Tibial nerve (tissue), 4 donors: ENCODE data around the gene WFDC9. TPM values are rescaled to one million over a fixed set of nuclear protein-coding genes. Genes with fewer than 3 reads are reported as not detected.
"Not testable (repeated sequence)": the region's sequence is repeated elsewhere in the genome, so short reads cannot be mapped to it uniquely, and the experiment has no call there.

Experiments used
- DNase-seq, 2 donors: peaks; one replicate each; pipeline ENCODE4 v3.0.0-alpha.2; 2019; ENCODE audit warnings: low spot score in 2 of 2
- H3K27ac ChIP-seq, 4 donors: fragments of 200-600 bp; sonication (generic) in 3 of 4; one replicate each; pipeline ENCODE4 v1.5.1; 2017 to 2019; ENCODE audit warnings: mild to moderate bottlenecking in 1 of 4
- H3K27me3 ChIP-seq, 2 donors: fragments of 200-600 bp; sonication (generic) in 1 of 2; one replicate each; pipeline versions ENCODE4 v1.5.1 to v1.6.0; 2017 to 2019
- H3K36me3 ChIP-seq, 3 donors: fragments of 200-600 bp; sonication (generic); one replicate each; pipeline ENCODE4 v1.5.1; 2018 to 2019
- H3K4me1 ChIP-seq, 4 donors: fragments of 200-600 bp; sonication (generic) in 3 of 4; one replicate each; pipeline ENCODE4 v1.5.1; 2017 to 2019
- H3K4me3 ChIP-seq, 4 donors: fragments of 200-600 bp; sonication (generic) in 3 of 4; one replicate each; pipeline ENCODE4 v1.5.1; 2017 to 2019; ENCODE audit warnings: mild to moderate bottlenecking in 1 of 4, moderate library complexity in 1 of 4
- H3K9me3 ChIP-seq, 4 donors: fragments of 200-600 bp; sonication (generic) in 3 of 4; one replicate each; pipeline ENCODE4 v1.5.1; 2017 to 2019
- EP300 ChIP-seq, 2 donors: sonication (generic); formaldehyde crosslinking; IDR thresholded peaks; one replicate each; pipeline ENCODE4 v1.6.1; 2017; ENCODE audit warnings: antibody characterized with exemption in 2 of 2, mild to moderate bottlenecking in 1 of 2
- POLR2A ChIP-seq, 2 donors: fragments of 450-650 bp; IDR thresholded peaks; one replicate each; pipeline ENCODE4 v1.6.1; 2017; ENCODE audit warnings: antibody characterized with exemption in 2 of 2, mild to moderate bottlenecking in 2 of 2, moderate library complexity in 2 of 2
- WGBS, 2 donors: methylation state at CpG; one replicate each; pipeline ENCODE4 v1.1.5; 2018; 5-methylcytosine and 5-hydroxymethylcytosine counted together
- total RNA-seq, 4 donors: library from RNA; depleted of rRNA; stranded (reverse); fragments of >200 nt; gene quantifications; one replicate each; pipeline ENCODE4 v1.1.0, GENCODE V29; 2016
- TF ChIP-seq, protein P1 (sequence below), 5 experiments: fragments of 200-600 bp in 3 of 5; fragments of 450-650 bp in 2 of 5; sonication (generic) in 3 of 5; IDR thresholded peaks; one replicate each; pipeline ENCODE4 v1.5.1; 2016 to 2019; ENCODE audit warnings: antibody characterized with exemption in 5 of 5, mild to moderate bottlenecking in 3 of 5, moderate library complexity in 2 of 5

The WFDC9 gene
- total RNA-seq, 4 donors from 2014 or later: not detected

DNA sequence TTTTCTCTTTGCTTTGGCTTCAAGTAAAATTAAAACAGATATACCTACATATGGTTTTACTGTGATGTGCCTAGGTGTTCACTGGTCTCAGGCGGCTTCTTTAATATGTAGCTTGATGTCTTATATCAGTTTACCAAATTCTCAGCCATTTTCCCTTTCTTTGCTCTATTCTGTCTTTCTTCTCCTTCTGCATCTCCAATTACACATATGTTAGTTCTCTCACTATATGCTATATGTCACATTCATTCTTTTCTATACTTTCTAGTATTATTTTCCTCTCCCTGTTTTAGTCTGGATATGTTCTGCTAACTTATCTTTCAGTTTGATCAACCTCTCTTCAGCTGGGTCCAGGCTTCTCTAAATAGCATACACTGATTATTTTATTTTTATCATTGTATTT, 37.6 kb downstream of the WFDC9 start:
- no peak for TF ChIP-seq EP300 (IDR thresholded peaks at IDR 0.05)
- TF ChIP-seq, protein P1, sequence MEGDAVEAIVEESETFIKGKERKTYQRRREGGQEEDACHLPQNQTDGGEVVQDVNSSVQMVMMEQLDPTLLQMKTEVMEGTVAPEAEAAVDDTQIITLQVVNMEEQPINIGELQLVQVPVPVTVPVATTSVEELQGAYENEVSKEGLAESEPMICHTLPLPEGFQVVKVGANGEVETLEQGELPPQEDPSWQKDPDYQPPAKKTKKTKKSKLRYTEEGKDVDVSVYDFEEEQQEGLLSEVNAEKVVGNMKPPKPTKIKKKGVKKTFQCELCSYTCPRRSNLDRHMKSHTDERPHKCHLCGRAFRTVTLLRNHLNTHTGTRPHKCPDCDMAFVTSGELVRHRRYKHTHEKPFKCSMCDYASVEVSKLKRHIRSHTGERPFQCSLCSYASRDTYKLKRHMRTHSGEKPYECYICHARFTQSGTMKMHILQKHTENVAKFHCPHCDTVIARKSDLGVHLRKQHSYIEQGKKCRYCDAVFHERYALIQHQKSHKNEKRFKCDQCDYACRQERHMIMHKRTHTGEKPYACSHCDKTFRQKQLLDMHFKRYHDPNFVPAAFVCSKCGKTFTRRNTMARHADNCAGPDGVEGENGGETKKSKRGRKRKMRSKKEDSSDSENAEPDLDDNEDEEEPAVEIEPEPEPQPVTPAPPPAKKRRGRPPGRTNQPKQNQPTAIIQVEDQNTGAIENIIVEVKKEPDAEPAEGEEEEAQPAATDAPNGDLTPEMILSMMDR (IDR thresholded peaks at IDR 0.05): no peak
- WGBS, 2 donors: 36 to 89% methylated on average over 1 of the region's 1 CpG
- Histone ChIP-seq H3K4me1 (no peaks in the 10 kb centered on the region), H3K27ac (no peak overlapping the region), H3K9me3 (peaks cover 0 to 3% (median 0%) of the 10 kb centered on the region in 4 donors), H3K27me3 (no peaks in the 10 kb centered on the region), H3K36me3 (no peaks in the 10 kb centered on the region), H3K4me3 (no peak overlapping the region)
- no peak for DNase-seq

DNA sequence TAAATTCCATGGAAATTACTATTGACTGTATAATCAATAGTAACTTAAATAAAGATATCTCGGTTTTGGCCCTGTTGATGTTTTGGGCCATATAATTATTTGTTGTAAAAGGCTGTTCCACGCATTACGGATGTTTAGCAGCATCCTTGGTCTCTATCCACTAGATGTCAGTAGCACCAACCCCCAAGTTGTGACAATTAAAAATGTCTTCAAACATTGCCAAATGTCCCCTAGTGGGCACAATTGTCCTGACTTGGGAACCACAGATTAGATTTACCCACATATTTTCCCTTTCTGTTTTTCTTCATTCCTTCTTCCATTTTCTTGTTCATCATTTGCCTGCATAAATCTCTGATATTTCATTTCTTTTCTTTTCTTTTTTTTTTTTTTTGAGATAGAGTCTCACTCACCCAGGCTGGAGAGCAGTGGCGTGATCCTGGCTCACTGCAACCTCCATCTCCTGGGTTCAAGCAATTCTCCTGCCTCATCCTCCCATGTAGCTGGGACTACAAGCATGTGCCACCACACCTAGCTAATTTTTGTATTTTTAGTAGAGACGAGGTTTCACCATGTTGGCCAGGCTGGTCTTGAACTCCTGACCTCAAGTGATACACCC, 38.4 kb downstream of the WFDC9 start:
- TF ChIP-seq POLR2A (IDR thresholded peaks at IDR 0.05) (no peak), EP300 (IDR thresholded peaks at IDR 0.05) (no peak)
- TF ChIP-seq, protein P1 (IDR thresholded peaks at IDR 0.05): peak in 3 of 5 experiments; percentile 22 to 43 (median 27)
- Histone ChIP-seq H3K27me3 (no peaks in the 10 kb centered on the region), H3K4me1 (no peaks in the 10 kb centered on the region), H3K36me3 (no peaks in the 10 kb centered on the region), H3K9me3 (peaks cover 0 to 3% (median 0%) of the 10 kb centered on the region in 4 donors), H3K27ac (no peak overlapping the region), H3K4me3 (no peak overlapping the region)
- 57 to 66% methylated on average over 5 of the region's 5 CpGs for WGBS, 2 donors
- DNase-seq: no peak

DNA sequence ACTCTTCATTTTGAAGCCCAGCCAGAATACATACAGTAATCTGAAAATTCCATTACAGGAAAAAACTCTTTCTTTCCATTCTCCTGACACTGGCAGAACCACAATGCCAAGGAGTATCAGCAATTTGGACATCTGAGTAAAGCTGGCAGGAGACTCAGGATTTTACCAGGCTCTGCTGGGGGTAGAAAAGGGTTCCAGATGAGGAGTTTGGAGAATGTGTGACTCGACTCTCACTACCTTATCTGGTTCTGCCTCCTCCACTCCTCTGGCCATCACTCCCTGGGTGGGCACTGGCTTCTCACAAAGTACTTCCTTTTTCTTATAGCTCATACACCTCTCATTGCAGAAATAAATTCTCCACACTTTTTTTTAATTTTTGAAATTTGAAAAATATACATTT, 41.4 kb downstream of the WFDC9 start:
- Histone ChIP-seq H3K36me3 (no peaks in the 10 kb centered on the region), H3K27me3 (no peaks in the 10 kb centered on the region), H3K27ac (no peak overlapping the region), H3K4me1 (no peaks in the 10 kb centered on the region), H3K9me3 (peaks cover 0 to 3% (median 0%) of the 10 kb centered on the region in 4 donors), H3K4me3 (no peak overlapping the region)
- 30 to 35% methylated on average over 1 of the region's 1 CpG for WGBS, 2 donors
- no peak for DNase-seq
- TF ChIP-seq POLR2A (IDR thresholded peaks at IDR 0.05) (no peak), EP300 (IDR thresholded peaks at IDR 0.05) (no peak)
- TF ChIP-seq, protein P1 (IDR thresholded peaks at IDR 0.05): no peak

DNA sequence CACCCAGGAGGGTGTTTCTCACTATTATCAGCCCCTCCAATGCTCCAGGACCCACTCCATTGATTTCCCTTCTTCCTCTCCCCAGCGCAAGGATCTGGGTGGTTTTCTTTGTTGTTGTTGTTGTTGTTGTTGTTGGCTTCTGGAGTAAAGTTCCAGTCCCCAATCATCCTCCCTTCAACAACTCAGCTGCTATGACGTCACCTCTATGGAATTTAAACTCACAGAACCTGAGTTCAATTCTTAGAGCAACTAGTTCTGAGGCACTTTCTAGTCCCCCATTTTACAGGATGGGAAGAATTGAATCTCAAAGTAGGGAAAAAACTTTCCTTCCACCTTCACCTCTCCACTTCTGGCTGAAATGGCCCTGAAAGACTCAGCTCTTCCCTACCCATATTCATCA, 42.3 kb downstream of the WFDC9 start:
- TF ChIP-seq EP300 (IDR thresholded peaks at IDR 0.05): no peak
- TF ChIP-seq POLR2A (IDR thresholded peaks at IDR 0.05): no peak
- TF ChIP-seq, protein P1 (IDR thresholded peaks at IDR 0.05): no peak
- Histone ChIP-seq H3K9me3 (peaks cover 0 to 3% (median 0%) of the 10 kb centered on the region in 4 donors), H3K27me3 (no peaks in the 10 kb centered on the region), H3K4me1 (no peaks in the 10 kb centered on the region), H3K4me3 (no peak overlapping the region), H3K27ac (no peak overlapping the region), H3K36me3 (no peaks in the 10 kb centered on the region)
- DNase-seq: no peak
- 78 to 81% methylated on average over 2 of the region's 2 CpGs for WGBS, 2 donors

DNA sequence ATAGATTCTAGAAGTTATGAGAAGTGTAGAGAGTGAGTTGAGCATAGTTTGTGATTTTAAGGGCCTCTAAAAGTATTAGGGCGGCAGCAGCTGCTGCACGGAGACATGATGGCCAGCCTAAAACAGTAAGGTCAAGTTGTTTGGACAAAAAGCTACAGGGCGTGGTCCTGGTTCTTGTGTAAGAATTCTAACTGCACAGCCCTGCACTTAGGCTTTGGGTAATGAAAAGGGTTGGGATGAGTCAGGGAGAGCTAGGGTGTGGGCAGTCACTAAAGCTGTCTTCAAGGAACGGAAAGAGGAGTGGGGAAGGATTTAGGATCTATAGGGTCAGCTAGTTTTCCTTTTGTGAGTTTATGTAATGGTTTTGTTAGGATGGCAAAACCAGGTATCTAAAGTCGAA, 45.1 kb downstream of the WFDC9 start:
- peak overlapping the region in 1 of 4 donors; percentile 60 for H3K27ac ChIP-seq
- WGBS, 2 donors: 64 to 77% methylated on average over 5 of the region's 5 CpGs
- not testable (repeated sequence) for H3K4me3 ChIP-seq, H3K27me3 ChIP-seq, H3K36me3 ChIP-seq, H3K9me3 ChIP-seq, H3K4me1 ChIP-seq
- peak in 1 of 2 donors; percentile 26 for DNase-seq

DNA sequence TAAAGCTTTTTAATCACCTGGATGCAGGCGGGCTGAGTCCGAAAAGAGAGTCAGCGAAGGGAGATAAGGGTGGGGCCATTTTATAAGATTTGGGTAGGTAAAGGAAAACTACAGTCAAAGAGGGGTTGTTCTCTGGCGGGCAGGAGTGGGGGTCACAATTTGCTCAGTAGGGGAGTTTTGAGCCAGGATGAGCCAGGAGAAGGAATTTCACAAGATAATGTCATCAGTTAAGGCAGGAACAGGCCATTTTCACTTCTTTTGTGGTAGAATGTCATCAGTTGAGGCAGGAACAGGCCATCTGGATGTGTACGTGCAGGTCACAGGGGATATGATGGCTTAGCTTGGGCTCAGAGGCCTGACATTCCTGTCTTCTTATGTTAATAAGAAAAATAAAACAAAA, 46.8 kb downstream of the WFDC9 start:
- not testable (repeated sequence) for H3K36me3 ChIP-seq, H3K4me1 ChIP-seq, H3K9me3 ChIP-seq, H3K4me3 ChIP-seq, H3K27ac ChIP-seq, H3K27me3 ChIP-seq, DNase-seq
- WGBS, 2 donors: 79 to 85% methylated on average over 5 of the region's 5 CpGs
